ENCODE measurements around the gene CHST9.

CHST9 gene

DNA sequence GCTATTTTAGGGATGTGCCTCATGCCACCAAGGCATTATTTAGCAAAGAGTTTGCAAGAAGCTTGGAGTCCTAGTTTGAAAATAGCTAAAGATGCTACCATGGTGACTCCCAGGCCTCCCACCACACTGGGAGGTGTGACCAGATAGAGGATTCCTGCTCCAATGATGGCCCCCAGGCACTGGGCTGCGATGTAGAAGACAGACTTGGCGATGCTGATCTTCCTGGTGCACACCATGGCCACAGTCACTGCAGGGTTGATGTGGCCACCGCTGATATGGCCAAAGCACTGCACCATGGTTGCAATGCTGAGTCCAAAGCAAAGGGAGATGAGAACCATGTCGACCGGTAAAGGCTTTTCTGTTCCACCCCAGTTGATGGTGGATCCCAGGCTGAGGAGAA, 323.0 kb downstream of the CHST9 start:
- no peak for DNase-seq

Measured in eye (tissue), 1 donor.